Gastroesophageal sphincter (tissue), 4 donors: ENCODE data around the gene MTA3. TPM values are rescaled to one million over a fixed set of nuclear protein-coding genes. Genes with fewer than 3 reads are reported as not detected.

ENCODE experiments used
- ATAC-seq: fragments of 150-250 bp; one replicate; pipeline ENCODE4 v1.9.1; 2016; ENCODE audit warnings: mild to moderate bottlenecking, moderate library complexity
- H3K27ac ChIP-seq, 4 donors: fragments of 200-600 bp; sonication (generic) in 3 of 4; 1 replicate in 3 of 4; 2 replicates in 1 of 4; pipeline ENCODE4 v1.5.1; 2016 to 2019
- H3K27me3 ChIP-seq: fragments of 200-600 bp; sonication (generic); one replicate; pipeline ENCODE4 v1.5.1; 2019
- H3K36me3 ChIP-seq, 2 donors: fragments of 200-600 bp; sonication (generic); one replicate each; pipeline ENCODE4 v1.5.1; 2019; ENCODE audit warnings: control low read depth in 1 of 2
- H3K4me1 ChIP-seq, 3 donors: fragments of 200-600 bp; sonication (generic); 1 replicate in 2 of 3; 2 replicates in 1 of 3; pipeline ENCODE4 v1.5.1; 2016 to 2019; ENCODE audit warnings: control low read depth in 2 of 3
- H3K4me3 ChIP-seq, 2 donors: fragments of 200-600 bp; sonication (generic); one replicate each; pipeline ENCODE4 v1.5.1; 2019; ENCODE audit warnings: mild to moderate bottlenecking in 1 of 2, moderate library complexity in 1 of 2
- H3K9me3 ChIP-seq, 3 donors: fragments of 200-600 bp; sonication (generic); one replicate each; pipeline ENCODE4 v1.5.1; 2017 to 2019; ENCODE audit warnings: control low read depth in 2 of 3
- CTCF ChIP-seq, 4 experiments: fragments of 200-600 bp in 2 of 4; fragments of 450-650 bp in 2 of 4; sonication (generic) in 1 of 4; IDR thresholded peaks; one replicate each; pipeline ENCODE4 v1.5.1; 2017 to 2019; ENCODE audit warnings: antibody characterized with exemption in 4 of 4, mild to moderate bottlenecking in 2 of 4, moderate library complexity in 2 of 4
- EP300 ChIP-seq: sonication (generic); formaldehyde crosslinking; IDR thresholded peaks from one replicate; pipeline ENCODE4 v1.6.1; 2017; ENCODE audit warnings: antibody characterized with exemption, mild to moderate bottlenecking
- POLR2A ChIP-seq, 2 donors: fragments of 450-650 bp; IDR thresholded peaks; one replicate each; pipeline ENCODE4 v1.6.1; 2017; ENCODE audit warnings: antibody characterized with exemption in 2 of 2, mild to moderate bottlenecking in 2 of 2, moderate library complexity in 1 of 2
- POLR2AphosphoS5 ChIP-seq: sonication (generic); formaldehyde crosslinking; IDR thresholded peaks from one replicate; pipeline ENCODE4 v1.6.1; 2017; ENCODE audit warnings: antibody characterized with exemption
- WGBS, 2 donors: methylation state at CpG; one replicate each; pipeline ENCODE4 v1.1.5; 2018; ENCODE audit warnings: low coverage in 1 of 2; 5-methylcytosine and 5-hydroxymethylcytosine counted together
- total RNA-seq, 4 donors: library from RNA; depleted of rRNA; stranded (reverse); fragments of >200 nt; gene quantifications; one replicate each; pipeline ENCODE4 v1.1.0, GENCODE V29; 2016

The MTA3 gene
- total RNA-seq, 4 donors from 2014 or later, result 22.7 to 56.2 (median 29.3) TPM

GRCh38 chr2:42693688-42694479, 125.5 kb downstream of the MTA3 start:
- Histone ChIP-seq H3K4me3 (no peak overlapping the region), H3K27me3 (no peaks in the 10 kb centered on the region), H3K36me3 (peaks cover 0 to 7% of the 10 kb centered on the region in 2 donors), H3K9me3 (no peaks in the 10 kb centered on the region), H3K4me1 (no peaks in the 10 kb centered on the region), H3K27ac (no peak overlapping the region)
- TF ChIP-seq POLR2A (IDR thresholded peaks at IDR 0.05) (no peak), EP300 (no peak)
- no peak for ATAC-seq
- 100% methylated on average over 1 of the region's 5 CpGs; no CpG with 5 or more reads in 1 of the 2 donors for WGBS, 2 donors

- Histone ChIP-seq H3K27me3 (no peaks in the 10 kb centered on the region), H3K4me1 (no peaks in the 10 kb centered on the region), H3K9me3 (no peaks in the 10 kb centered on the region), H3K27ac (no peak overlapping the region), H3K4me3 (no peak overlapping the region), H3K36me3 (peaks cover 0 to 14% of the 10 kb centered on the region in 2 donors)
- no peak for TF ChIP-seq POLR2A (IDR thresholded peaks at IDR 0.05)
- TF ChIP-seq CTCF (IDR thresholded peaks at IDR 0.05), result no peak
- TF ChIP-seq POLR2AphosphoS5, result no peak
- TF ChIP-seq EP300, result no peak
- ATAC-seq, result no peak
These were observed 128.6 kb downstream of the MTA3 start for GRCh38 chr2:42696987-42697386.

GRCh38 chr2:42698940-42699339, 130.5 kb downstream of the MTA3 start:
- TF ChIP-seq POLR2A (IDR thresholded peaks at IDR 0.05) (no peak), POLR2AphosphoS5 (no peak), EP300 (no peak), CTCF (IDR thresholded peaks at IDR 0.05) (no peak)
- 90 to 97% methylated on average over 2 to 4 of the region's 4 CpGs for WGBS, 2 donors

GRCh38 chr2:42706836-42707235, 138.4 kb downstream of the MTA3 start:
- 48 to 80% methylated on average over 1 to 2 of the region's 3 CpGs for WGBS, 2 donors
- peaks cover 0 to 60% of the 10 kb centered on the region in 2 donors for H3K36me3 ChIP-seq

More at GRCh38 chr2:42698940-42699339, 130.5 kb downstream of the MTA3 start:
- no peaks in the 10 kb centered on the region for H3K4me1 ChIP-seq
- no peak for ATAC-seq
- H3K36me3 ChIP-seq, result peaks cover 0 to 18% of the 10 kb centered on the region in 2 donors
- no peaks in the 10 kb centered on the region for H3K27me3 ChIP-seq
- no peak overlapping the region for H3K27ac ChIP-seq
- H3K9me3 ChIP-seq, result no peaks in the 10 kb centered on the region
- no peak overlapping the region for H3K4me3 ChIP-seq

GRCh38 chr2:42708179-42708578, 139.7 kb downstream of the MTA3 start:
- no peaks in the 10 kb centered on the region for H3K27me3 ChIP-seq
- WGBS, 2 donors, result 50 to 77% methylated on average over 4 to 6 of the region's 6 CpGs
- H3K36me3 ChIP-seq, result peaks cover 0 to 60% of the 10 kb centered on the region in 2 donors
- H3K27ac ChIP-seq, result no peak overlapping the region
- H3K9me3 ChIP-seq, result no peaks in the 10 kb centered on the region
- TF ChIP-seq EP300 (no peak), CTCF (IDR thresholded peaks at IDR 0.05) (no peak), POLR2A (IDR thresholded peaks at IDR 0.05) (no peak), POLR2AphosphoS5 (no peak)
- H3K4me3 ChIP-seq, result no peak overlapping the region
- ATAC-seq, result no peak
- no peaks in the 10 kb centered on the region for H3K4me1 ChIP-seq

More at GRCh38 chr2:42706836-42707235, 138.4 kb downstream of the MTA3 start:
- TF ChIP-seq POLR2AphosphoS5 (no peak), CTCF (IDR thresholded peaks at IDR 0.05) (no peak), EP300 (no peak), POLR2A (IDR thresholded peaks at IDR 0.05) (no peak)
- H3K4me3 ChIP-seq, result no peak overlapping the region
- no peak overlapping the region for H3K27ac ChIP-seq
- H3K9me3 ChIP-seq, result no peaks in the 10 kb centered on the region
- ATAC-seq, result no peak
- H3K4me1 ChIP-seq, result no peaks in the 10 kb centered on the region
- H3K27me3 ChIP-seq, result no peaks in the 10 kb centered on the region
